NOMO-1 (cell line): ENCODE results near the gene FAM50A.
A peak's percentile ranks its signal among the peaks of the same experiment; 100 is the strongest.

Experiments
- DNase-seq, 2 experiments: peaks; one replicate each; lab custom pipeline; 2025; ENCODE audit not compliant: unreplicated experiment in 2 of 2; lab: John Stamatoyannopoulos, UW

Gene FAM50A

DNA sequence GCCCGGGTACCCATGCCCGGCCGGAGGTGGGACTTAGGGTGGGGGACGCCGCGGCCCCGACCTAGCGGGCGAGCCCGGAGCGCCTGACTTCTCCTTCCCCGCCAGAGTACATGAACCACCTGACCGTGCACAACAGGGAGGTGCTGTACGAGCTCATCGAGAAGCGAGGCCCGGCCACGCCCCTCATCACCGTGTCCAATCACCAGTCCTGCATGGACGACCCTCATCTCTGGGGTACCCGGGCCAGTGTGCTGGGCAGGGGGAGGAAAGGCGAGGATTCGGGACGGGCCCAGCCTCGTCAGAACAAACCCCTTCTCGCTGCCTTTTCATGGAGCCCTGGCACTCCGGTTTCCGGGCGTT, 32.0 kb upstream of the FAM50A start:
- peak; percentile 7 to 8 for DNase-seq

DNA sequence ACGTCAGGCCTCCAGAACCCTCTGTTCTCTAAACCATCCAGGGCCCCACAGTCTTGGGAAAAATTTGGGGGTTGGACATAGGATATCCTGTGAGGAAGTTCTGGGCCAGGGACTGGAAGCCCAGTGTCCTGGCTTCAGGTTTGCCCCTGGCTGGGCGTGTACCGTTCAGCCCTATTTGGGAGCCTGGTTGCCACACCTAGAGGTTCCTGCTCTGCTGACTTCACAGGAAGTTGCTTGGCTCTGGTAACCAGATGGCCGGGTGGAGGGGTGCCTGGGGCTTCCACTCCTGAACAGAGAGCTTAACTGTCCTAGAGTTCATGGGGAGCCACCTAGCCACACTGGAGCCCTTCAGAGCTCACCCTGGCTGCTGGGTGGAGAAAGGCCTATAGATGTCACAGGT, 31.5 kb upstream of the FAM50A start:
- peak; percentile 42 to 46 for DNase-seq

DNA sequence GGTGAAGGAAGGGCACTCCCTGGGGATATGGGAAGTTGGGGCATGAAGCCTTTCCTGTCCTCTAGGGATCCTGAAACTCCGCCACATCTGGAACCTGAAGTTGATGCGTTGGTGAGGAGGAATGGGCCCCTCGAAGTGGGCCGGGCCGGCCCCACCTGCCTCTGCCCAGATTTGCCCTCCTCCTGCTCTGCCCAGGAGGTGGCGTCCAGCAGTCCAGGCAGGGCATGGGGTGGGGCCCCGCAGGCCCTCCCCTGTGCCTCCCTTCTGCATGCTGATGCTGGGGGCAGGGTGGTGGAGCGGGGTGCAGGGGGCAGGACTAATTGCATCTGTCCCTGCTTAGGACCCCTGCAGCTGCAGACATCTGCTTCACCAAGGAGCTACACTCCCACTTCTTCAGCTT, 30.8 kb upstream of the FAM50A start:
- no peak for DNase-seq

DNA sequence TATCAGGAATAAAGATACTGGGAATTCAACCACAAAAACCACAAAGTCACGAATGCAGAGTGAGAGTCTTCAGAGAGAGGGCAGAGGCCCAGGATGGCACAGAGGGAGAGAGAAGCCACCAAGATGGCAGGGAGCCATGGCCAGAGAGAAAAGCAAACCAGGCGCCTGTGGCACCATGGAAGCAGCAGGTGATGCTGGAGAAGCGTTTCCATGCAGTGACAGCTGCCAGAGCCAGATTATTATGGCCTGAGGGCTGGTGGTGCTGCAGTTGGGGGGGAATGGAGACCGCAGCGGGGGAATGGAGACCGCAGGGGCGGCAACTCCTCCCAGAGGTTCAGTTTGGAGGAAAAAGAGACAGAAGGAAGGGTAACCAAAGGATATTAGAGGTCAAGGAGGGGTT, 26.8 kb upstream of the FAM50A start:
- DNase-seq: no peak

DNA sequence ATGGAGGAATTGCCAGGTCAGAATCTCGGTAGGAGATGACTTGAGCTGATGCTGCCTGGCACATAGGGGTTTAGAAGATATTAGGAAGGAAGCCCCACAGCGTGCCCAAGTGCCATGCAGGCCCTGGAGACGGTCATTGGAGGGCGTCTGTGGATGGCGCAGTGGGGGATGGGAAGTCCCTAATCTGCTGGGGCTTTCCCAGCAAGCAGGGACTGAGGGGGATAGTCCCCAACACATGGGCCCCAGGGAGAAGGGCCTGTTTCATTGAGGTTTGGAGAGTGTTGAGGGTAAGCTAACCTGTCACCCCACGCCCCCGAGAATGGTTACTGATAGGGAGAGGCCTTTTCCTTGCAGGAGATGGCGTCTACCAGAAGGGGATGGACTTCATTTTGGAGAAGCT, 24.8 kb upstream of the FAM50A start:
- DNase-seq: no peak

DNA sequence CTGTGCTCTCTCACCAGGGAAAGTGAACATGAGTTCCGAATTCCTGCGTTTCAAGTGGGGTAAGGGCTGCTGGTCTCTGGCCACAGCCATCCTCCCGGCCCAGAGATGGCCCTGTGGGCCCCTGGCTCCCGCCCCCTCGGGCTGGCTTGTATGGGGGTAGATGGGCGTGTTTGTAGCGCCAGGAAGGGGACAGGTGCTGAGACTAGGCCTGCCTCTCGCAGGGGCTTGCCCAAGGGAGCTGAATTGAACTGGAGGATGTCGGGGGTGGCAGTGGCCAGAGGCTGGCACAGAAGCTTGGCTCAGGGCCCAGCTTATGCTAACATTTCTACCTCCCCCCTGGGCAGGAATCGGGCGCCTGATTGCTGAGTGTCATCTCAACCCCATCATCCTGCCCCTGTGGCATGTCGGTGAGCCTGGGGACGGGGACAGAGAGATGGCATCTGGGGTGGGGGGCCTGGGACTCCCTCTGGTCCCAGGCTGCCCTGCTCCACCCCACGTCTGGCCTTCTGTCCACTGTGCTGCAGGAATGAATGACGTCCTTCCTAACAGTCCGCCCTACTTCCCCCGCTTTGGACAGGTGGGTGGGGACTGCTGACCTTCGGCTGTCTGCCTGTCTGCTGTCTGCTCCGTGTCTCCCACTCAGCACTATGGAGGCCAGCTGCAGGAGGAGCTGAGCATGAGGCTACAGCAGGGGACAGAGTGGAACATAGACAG, 24.1 kb upstream of the FAM50A start:
- no peak for DNase-seq

DNA sequence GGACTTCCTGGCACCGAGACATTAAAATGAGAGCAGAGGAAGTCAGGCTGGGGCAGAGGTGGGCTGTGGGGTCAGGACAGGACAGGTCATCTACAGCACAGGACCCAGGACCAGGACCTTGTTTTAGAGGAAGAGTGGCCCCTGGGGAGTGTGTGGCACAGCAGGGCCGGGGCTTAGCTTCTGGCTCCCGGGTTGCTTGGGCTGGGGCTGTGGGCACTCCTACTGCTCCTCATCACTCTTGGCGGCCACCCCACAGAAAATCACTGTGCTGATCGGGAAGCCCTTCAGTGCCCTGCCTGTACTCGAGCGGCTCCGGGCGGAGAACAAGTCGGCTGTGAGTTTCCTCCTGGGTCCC, 23.6 kb upstream of the FAM50A start:
- no peak for DNase-seq

DNA sequence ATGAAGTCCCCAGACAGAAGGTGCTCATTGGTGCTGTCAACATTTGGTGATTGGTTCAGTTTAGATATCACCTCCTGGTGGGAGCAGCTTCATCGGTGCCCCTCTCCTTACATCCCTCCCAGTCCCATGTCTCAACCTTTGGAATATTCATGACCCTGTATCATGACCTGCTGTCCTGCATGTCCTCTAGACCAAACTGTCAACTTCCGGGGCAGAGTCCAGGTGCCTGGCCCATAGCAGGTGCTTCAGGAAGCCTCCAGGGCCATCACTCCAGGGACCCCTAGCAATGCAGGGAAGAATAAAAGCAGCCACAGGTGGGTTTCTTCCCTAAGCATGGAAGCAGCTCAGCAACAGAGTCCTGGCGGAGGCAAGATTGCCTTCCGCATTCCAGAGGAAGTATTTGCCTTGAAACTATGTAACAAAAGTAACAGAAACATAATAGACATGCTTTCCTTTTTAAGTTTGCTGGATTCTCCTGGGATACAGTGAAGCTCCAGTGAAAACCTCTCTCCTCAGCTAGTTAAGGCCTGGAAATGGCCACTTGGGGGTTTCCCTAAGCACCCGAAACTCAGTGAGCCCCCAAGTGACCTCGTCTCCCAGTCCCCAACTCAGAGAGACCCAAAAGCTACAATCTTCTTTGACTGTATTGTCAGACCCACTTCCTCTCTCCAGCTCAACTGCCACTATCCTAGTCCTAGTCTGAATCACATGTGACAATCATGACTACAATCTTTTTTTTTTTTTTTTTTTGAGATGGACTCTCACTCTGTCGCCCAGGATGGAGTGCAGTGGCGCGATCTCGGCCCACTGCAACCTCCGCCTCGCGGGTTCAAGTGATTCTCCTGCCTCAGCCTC, 16.8 kb upstream of the FAM50A start:
- peak; percentile 9 to 25 for DNase-seq

DNA sequence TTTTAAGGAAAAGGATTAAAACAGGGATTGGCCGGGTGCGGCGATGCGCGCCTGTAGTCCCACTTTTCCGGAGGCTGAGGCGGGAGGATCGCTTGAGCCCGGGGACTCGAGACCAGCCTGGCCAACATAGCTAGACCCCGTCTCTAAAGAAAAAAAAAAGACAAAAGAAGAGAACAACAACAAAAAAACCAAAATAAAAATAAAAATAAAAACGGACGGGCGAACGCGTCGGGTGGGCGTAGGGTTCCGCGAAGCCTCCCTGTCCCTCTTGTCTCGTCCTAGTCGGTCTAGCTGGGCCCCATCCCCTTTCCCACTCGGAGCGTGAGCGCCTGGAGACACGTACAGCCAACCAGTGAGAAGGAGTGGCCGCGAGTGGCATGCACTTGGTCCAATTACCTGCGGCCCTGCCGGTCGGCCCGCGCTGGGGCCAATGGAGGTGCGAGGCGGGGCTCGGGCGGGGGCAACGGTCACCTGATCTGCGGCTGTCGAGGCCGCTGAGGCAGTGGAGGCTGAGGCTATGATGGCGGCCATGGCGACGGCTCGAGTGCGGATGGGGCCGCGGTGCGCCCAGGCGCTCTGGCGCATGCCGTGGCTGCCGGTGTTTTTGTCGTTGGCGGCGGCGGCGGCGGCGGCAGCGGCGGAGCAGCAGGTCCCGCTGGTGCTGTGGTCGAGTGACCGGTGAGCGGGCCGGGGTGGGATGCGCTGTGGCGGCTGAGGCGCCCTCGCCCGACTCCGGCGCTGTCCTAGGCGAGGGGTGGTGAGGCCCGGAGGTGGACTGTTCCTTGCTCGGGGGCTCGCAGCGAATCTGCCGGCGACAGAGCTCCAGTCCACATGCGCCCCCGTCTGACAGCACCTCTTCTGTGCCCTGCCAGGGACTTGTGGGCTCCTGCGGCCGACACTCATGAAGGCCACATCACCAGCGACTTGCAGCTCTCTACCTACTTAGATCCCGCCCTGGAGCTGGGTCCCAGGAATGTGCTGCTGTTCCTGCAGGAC, 15.5 kb upstream of the FAM50A start, which contains the start of gene ATP6AP1:
TSS of gene ATP6AP1 (plus strand) at position 502 of the 996 bp plus-strand sequence. CDS start at position 518, 16 bp downstream.
- peak; percentile 83 to 93 for DNase-seq

DNA sequence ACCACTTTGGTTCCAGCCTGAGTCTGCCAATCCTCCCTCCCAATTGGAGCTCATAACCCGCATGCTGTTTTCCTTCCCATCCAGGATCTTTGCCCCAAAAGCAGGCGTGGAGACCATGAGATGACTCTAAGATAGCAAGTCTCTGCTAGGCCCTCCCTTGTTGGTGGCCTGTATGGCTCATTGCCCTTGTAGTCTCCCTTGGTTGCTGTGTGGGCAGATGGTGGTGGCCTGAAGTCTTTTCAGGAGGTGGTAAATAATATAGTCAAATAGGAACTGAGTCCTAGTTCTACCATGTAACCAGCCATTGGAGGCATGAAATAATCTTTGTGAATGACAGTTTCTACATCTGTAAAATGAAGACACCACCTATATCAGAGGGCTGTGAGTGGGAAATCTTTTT, 14.2 kb upstream of the FAM50A start:
- DNase-seq: no peak

DNA sequence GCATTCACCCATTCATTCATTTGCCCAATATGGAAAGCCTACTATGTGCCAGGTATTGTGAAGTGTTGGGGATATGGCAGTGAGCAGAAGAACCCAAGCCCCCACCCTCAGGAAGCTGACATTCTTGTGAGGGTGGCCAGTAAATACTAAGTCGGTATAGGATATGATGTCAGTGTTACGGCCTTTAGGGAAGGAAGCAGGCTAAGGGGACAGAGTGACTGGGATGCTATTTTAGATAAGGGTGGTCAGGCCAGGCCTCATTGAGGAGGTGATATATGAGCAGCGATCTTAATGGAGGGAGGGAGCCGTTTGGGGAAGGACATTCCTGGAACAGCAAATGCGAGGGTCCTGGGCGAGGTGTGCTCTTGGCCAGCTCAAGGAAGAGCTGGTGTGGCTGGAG, 13.5 kb upstream of the FAM50A start:
- no peak for DNase-seq

DNA sequence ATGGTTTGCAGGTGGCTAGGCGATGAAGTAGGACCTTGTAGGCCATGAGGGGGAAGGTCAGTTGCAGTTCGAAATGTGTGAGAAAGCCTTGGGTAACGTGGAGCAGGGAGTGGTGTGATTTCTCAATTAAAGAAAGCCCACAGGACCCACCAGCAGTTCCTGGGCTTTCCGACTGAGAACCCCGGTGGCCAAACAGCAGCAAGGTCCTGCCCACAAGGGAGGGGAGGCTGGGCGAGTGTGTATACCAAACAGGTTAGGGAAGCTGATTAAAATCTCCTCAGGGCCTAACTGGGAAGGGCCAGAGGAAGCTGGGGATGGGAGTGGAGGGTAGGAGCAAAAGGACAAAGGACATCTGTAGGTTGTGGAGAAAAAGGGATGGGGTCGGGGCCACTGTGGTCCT, 13.0 kb upstream of the FAM50A start:
- DNase-seq: peak in 1 of 2 experiments; percentile 9

DNA sequence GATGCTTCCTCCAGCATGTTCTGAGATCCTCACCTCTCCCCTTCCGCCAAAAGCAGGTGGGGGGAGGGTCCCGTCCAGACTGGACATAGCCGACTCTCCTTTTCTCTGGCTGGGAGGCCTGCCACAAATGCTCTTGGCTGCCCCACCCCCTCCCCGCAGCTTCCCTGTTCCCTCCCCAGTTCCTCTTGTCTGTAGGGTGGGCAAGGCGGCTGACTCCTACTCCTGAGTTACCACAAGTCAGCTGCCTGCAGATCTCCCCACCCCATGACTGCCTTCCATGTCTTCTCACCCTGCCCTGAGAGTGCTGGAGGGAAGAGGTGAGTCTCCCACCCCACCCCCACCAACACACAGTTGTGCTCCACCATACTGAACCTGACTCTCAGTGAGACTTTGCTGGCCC, 12.6 kb upstream of the FAM50A start:
- DNase-seq: peak in 1 of 2 experiments; percentile 6

DNA sequence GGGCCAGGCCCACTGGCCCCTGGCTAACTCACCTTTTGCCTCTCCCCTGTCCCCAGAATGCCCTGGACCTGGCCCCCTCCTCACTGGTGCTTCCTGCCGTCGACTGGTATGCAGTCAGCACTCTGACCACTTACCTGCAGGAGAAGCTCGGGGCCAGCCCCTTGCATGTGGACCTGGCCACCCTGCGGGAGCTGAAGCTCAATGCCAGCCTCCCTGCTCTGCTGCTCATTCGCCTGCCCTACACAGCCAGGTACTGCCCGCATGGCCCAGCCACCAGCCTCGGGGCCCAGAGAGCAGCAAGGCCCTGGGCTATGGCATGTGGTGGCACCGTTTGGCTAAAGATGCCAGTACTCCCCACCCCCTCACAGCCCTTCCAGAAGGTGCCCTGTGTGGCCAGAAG, 11.7 kb upstream of the FAM50A start:
- no peak for DNase-seq

DNA sequence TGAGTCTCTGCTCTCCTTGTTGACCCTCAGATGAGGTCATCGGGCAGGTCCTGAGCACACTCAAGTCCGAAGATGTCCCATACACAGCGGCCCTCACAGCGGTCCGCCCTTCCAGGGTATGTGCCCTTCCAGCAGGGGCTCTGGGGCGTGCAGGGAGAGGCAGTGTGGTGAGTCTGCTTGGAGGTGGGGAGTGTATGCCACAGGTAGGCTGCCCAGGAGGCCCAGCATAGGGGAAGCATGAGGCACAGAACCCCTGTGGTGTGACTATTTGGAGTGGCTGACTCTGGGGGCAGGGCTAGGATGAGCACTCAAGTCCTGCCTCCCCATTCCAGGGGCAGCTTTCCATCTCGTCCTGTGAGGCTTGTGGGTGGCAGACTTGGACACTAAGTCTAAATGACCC, 10.3 kb upstream of the FAM50A start:
- DNase-seq: no peak

DNA sequence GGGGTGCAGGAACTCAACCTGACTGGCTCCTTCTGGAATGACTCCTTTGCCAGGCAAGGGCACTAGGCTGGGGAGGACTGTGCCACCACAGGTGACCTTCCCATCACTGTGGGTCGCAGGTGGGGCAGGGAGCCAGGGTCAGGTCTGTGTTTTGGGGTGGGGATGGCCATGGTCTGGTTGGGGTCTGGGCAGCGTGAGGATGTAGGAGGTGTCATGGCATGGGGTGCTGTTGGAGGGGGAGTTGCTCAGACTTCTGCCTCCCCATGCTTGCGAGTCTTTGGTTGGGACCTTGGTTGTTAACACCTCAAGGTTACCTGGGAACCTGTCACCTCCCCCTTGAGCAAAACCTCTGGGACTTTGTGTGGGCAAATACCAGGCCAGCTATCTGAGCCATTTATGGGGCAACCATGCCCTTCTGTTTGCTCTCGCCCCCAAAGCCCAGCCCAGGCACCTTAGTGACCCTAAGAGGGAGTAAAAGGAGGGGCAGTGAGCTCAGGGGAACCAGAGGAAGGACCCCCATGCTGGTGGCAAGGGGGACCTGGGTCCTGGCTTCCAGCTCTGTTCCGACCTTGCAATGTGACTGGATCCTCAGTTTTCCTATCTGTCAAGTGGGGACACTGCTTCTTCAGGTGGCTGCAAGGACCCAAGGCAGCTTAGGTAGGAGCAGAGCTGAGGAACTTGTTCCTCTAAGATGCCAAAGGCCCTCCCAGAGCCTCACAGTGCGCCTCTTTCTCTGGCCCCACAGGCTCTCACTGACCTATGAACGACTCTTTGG, 9.4 kb upstream of the FAM50A start:
- DNase-seq: no peak

DNA sequence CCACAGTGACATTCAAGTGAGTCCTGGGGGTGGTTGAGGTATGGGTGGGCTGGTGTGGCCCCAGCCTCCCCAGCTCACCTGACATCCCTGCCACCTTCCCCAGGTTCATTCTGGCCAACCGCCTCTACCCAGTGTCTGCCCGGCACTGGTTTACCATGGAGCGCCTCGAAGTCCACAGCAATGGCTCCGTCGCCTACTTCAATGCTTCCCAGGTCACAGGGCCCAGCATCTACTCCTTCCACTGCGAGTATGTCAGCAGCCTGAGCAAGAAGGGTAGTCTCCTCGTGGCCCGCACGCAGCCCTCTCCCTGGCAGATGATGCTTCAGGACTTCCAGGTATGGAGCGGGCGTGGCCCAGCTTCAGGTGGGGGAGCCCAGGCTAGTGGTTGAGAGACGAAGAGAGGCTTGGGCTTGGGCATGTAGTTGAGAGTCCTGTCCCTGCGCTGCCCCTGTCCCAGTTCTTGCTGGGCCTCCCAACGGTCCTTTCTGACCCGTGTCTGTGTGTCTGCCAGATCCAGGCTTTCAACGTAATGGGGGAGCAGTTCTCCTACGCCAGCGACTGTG, 8.7 kb upstream of the FAM50A start:
- DNase-seq: no peak

DNA sequence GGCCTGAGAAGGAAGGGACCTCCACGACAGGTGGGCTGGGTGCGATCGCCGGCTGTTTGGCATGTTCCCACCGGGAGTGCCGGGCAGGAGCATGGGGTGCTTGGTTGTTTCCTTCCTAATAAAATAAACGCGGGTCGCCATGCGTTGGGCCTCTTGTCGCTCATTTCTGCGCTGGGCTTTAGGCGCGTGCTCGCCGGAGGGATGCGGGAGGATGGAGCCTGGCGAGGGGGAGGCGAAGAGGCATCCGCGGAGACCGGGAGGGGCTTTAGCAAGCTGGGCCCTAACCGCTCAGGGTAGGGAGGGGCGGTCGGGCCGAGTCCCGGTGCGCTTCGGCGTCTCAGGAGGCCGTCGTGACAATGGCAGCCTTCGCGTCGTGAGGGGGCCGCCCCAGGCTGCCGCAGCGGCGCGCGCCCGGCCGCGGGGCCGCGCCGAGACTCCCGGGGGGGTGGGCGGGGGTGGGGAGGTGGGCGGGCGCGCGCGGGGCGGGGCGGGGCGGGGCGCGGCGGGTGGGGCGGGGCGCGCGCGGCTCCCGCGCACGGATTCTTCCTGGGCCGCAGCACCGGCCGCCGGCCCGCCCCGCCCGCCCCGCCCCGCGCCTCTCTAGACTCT, 7.5 kb upstream of the FAM50A start:
- DNase-seq: no peak

DNA sequence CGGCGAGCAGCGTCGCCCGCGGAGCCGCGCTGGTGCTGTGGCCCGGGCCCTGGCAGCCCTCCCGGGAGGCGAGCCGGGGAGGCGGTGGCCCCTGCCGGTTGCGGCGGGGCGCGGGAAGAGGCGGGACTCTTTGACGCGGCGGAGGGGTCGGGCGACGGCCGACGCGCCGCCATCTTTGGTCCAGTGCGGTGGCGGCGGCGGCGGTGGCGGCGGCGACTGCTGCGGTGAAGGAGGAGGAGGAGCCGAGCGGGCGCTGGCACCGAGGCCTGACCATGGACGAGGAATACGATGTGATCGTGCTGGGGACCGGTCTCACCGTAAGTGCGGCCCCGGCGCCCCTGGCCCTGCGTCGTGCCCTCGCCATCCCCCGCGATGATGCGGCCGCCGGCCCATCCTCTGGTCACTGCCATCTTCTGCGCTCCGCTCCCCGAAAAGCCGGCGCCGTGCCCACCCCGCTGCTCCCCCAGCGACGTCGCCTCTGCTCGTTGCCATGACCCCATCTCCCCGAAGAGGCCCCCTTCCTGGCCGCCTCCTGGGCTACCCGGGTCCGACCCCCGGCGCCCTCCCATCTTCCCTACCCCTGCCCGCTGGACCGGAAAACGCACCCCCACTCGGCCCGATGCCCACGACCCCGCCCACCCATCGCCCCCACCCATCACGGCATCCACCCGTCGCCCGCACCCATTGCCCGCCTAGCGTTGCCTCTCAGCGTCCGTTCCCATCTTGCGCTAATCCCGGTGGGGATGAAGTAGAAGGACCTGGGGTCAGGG, 6.8 kb upstream of the FAM50A start, which contains the start of gene GDI1:
TSS of gene GDI1 (plus strand) at position 172 of the 770 bp plus-strand sequence. CDS start at position 273, 101 bp downstream.
- DNase-seq: no peak
